H9 (cell line): ENCODE data around the gene MPST. TPM values are rescaled to one million over a fixed set of nuclear protein-coding genes. Genes with fewer than 3 reads are reported as not detected.

Experiments used
- DNase-seq: peaks from one replicate; pipeline ENCODE4 v3.0.0-alpha.2; 2017
- H2AFZ ChIP-seq: one replicate; pipeline ENCODE4 v1.6.1; 2013; ENCODE audit warnings: mild to moderate bottlenecking, low read length, control low read depth, moderate library complexity
- H2AK5ac ChIP-seq: 2 replicates; pipeline ENCODE4 v1.6.1; 2013; ENCODE audit warnings: low read length, control low read depth, mixed read lengths; ENCODE audit not compliant: insufficient read length
- H2BK120ac ChIP-seq: one replicate; pipeline ENCODE4 v1.6.1; 2013; ENCODE audit warnings: low read depth, mild to moderate bottlenecking, low read length, control low read depth, inconsistent platforms; ENCODE audit not compliant: poor library complexity, severe bottlenecking
- H2BK12ac ChIP-seq: 2 replicates; pipeline ENCODE4 v1.6.1; 2013; ENCODE audit warnings: low read length, control low read depth, mixed read lengths, low read depth; ENCODE audit not compliant: insufficient read length
- H2BK15ac ChIP-seq: 2 replicates; pipeline ENCODE4 v1.6.1; 2013; ENCODE audit warnings: low read depth, low read length, control low read depth
- H2BK20ac ChIP-seq: one replicate; pipeline ENCODE4 v1.6.1; 2013; ENCODE audit warnings: low read depth, mild to moderate bottlenecking, low read length, control low read depth, inconsistent platforms; ENCODE audit not compliant: poor library complexity, severe bottlenecking
- H2BK5ac ChIP-seq: 2 replicates; pipeline ENCODE4 v1.6.1; 2013; ENCODE audit warnings: low read length, control low read depth, mixed read lengths; ENCODE audit not compliant: insufficient read length
- H3K14ac ChIP-seq: 2 replicates; pipeline ENCODE4 v1.6.1; 2013; ENCODE audit warnings: low read length, control low read depth; ENCODE audit not compliant: insufficient read depth
- H3K18ac ChIP-seq: 2 replicates; pipeline ENCODE4 v1.6.1; 2013; ENCODE audit warnings: low read depth, mild to moderate bottlenecking, mixed read lengths, low read length, control low read depth; ENCODE audit not compliant: insufficient read length
- H3K23ac ChIP-seq: 2 replicates; pipeline ENCODE4 v1.6.1; 2013; ENCODE audit warnings: low read length, control low read depth, mixed read lengths, low read depth; ENCODE audit not compliant: insufficient read length
- H3K23me2 ChIP-seq: 2 replicates; pipeline ENCODE4 v1.6.1; 2013; ENCODE audit warnings: low read depth, mild to moderate bottlenecking, mixed read lengths, low read length, control low read depth; ENCODE audit not compliant: insufficient read length, poor library complexity, severe bottlenecking
- H3K27ac ChIP-seq: 2 replicates; pipeline ENCODE4 v1.5.1; 2013; ENCODE audit warnings: low read length, control low read depth, mixed read lengths, low read depth; ENCODE audit not compliant: insufficient read length
- H3K27me3 ChIP-seq: 2 replicates; pipeline ENCODE4 v1.6.1; 2013; ENCODE audit warnings: low read length, control low read depth, inconsistent platforms; ENCODE audit not compliant: insufficient read depth
- H3K4ac ChIP-seq: 2 replicates; pipeline ENCODE4 v1.6.1; 2013; ENCODE audit warnings: low read depth, mild to moderate bottlenecking, control low read depth, inconsistent platforms, low read length, moderate library complexity
- H3K4me1 ChIP-seq: 2 replicates; pipeline ENCODE4 v1.6.1; 2013; ENCODE audit warnings: low read length, control low read depth, inconsistent platforms; ENCODE audit not compliant: insufficient read depth
- H3K4me2 ChIP-seq: 2 replicates; pipeline ENCODE4 v1.6.1; 2013; ENCODE audit warnings: low read length, control low read depth, mixed read lengths; ENCODE audit not compliant: insufficient read length, insufficient read depth
- H3K56ac ChIP-seq: 2 replicates; pipeline ENCODE4 v1.6.1; 2013; ENCODE audit warnings: low read depth, mild to moderate bottlenecking, mixed read lengths, low read length, control low read depth; ENCODE audit not compliant: insufficient read length
- H3K79me1 ChIP-seq: 2 replicates; pipeline ENCODE4 v1.6.1; 2013; ENCODE audit warnings: low read depth, mild to moderate bottlenecking, moderate library complexity, low read length, control low read depth, inconsistent platforms; ENCODE audit not compliant: insufficient read depth, poor library complexity, severe bottlenecking
- H3K79me2 ChIP-seq: 2 replicates; pipeline ENCODE4 v1.6.1; 2013; ENCODE audit warnings: low read length, control low read depth, inconsistent platforms; ENCODE audit not compliant: insufficient read depth
- H3K9ac ChIP-seq: 2 replicates; pipeline ENCODE4 v1.6.1; 2013; ENCODE audit warnings: low read length, control low read depth, mixed read lengths; ENCODE audit not compliant: insufficient read length; ENCODE audit errors: extremely low read depth
- H3K9me3 ChIP-seq: one replicate; pipeline ENCODE4 v1.6.1; 2013; ENCODE audit warnings: low read depth, low read length, inconsistent platforms; ENCODE audit not compliant: control insufficient read depth
- H3T11ph ChIP-seq: one replicate; pipeline ENCODE4 v1.6.1; 2013; ENCODE audit warnings: mild to moderate bottlenecking, low read length, control low read depth, inconsistent platforms
- H4K20me1 ChIP-seq: one replicate; pipeline ENCODE4 v1.6.1; 2013; ENCODE audit not compliant: control insufficient read depth, insufficient read length, insufficient read depth
- H4K5ac ChIP-seq: 2 replicates; pipeline ENCODE4 v1.6.1; 2013; ENCODE audit warnings: low read depth, mild to moderate bottlenecking, mixed read lengths, low read length, control low read depth; ENCODE audit not compliant: insufficient read length
- H4K8ac ChIP-seq: replicated peaks from 2 replicates; pipeline ENCODE4 v1.6.1; 2013; ENCODE audit warnings: low read length, control low read depth, mixed read lengths, low read depth; ENCODE audit not compliant: insufficient read length
- H4K91ac ChIP-seq: 2 replicates; pipeline ENCODE4 v1.6.1; 2013; ENCODE audit warnings: low read depth, mild to moderate bottlenecking, moderate library complexity, mixed read lengths, low read length, control low read depth; ENCODE audit not compliant: insufficient read length
- H3K27ac Mint-ChIP-seq, 3 experiments: 2 replicates in 2 of 3; 3 replicates in 1 of 3; pipeline ENCODE4 v1.8.0; 2020 to 2021; ENCODE audit warnings: mixed read lengths in 3 of 3, mild to moderate bottlenecking in 1 of 3, moderate library complexity in 1 of 3
- H3K27me3 Mint-ChIP-seq: 2 replicates; pipeline ENCODE4 v1.8.0; 2021; ENCODE audit warnings: low read depth, mild to moderate bottlenecking, moderate library complexity, mixed read lengths
- H3K36me3 Mint-ChIP-seq, 3 experiments: 2 replicates in 2 of 3; 3 replicates in 1 of 3; pipeline ENCODE4 v1.8.0; 2020 to 2021; ENCODE audit warnings: low read depth in 3 of 3, mixed read lengths in 3 of 3; ENCODE audit not compliant: insufficient read depth in 1 of 3
- H3K4me1 Mint-ChIP-seq, 2 experiments: 2 replicates each; pipeline ENCODE4 v1.8.0; 2020; ENCODE audit warnings: mixed read lengths in 2 of 2
- H3K4me3 Mint-ChIP-seq, 2 experiments: 2 replicates in 1 of 2; 3 replicates in 1 of 2; pipeline ENCODE4 v1.8.0; 2020 to 2021; ENCODE audit warnings: mild to moderate bottlenecking in 2 of 2, mixed read lengths in 2 of 2, moderate library complexity in 1 of 2
- H3K9me3 Mint-ChIP-seq, 2 experiments: 2 replicates in 1 of 2; 3 replicates in 1 of 2; pipeline ENCODE4 v1.8.0; 2020; ENCODE audit warnings: mild to moderate bottlenecking in 2 of 2, mixed read lengths in 2 of 2, moderate library complexity in 1 of 2
- WGBS: extraction: QIAGEN DNeasy Blood & Tissue Kit; methylation state at CpG from one replicate; pipeline ENCODE4 v1.1.7; 2013; ENCODE audit warnings: missing lambda C conversion rate, low lambda C conversion rate, mixed read lengths; ENCODE audit not compliant: insufficient read length; ENCODE audit errors: extremely low coverage; 5-methylcytosine and 5-hydroxymethylcytosine counted together
- total RNA-seq: library from RNA; stranded (reverse); gene quantifications from 2 replicates; pipeline ENCODE4 v1.2.1, GENCODE V29; 2021
- TF ChIP-seq, protein P1 (sequence below): fragments of 200-600 bp; sonication (generic); conservative IDR thresholded peaks from 3 replicates; pipeline ENCODE4 v1.8.0; 2021; ENCODE audit warnings: antibody characterized with exemption, mild to moderate bottlenecking

MPST gene
- total RNA-seq, 1 experiment from 2014 or later: 70.5 TPM

DNA sequence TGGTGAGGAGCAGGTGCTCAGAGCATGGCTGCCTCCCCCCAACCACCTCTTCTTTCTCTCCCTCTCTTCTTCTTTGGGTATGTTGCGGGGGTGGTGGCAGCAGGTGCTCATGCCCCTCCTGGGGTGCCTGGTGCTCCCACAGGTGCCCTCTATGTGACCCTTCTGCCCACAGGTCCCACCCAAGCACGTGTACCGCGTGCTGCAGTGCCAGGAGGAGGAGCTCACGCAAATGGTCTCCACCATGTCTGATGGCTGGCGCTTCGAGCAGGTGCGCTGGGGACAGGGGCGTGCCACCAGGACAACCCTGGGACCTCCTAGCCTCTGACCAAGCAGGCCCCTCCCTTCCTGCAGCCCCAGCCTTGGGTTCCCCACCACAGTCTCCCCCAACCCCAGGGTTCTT lies 37.7 kb downstream of the MPST start:
- H2BK5ac ChIP-seq: no peak overlapping the region
- H3K23me2 ChIP-seq: peaks cover 2% of the 10 kb centered on the region
- H3K9me3 ChIP-seq: no peaks in the 10 kb centered on the region
- H3K4me2 ChIP-seq: no peak overlapping the region
- TF ChIP-seq, protein P1, sequence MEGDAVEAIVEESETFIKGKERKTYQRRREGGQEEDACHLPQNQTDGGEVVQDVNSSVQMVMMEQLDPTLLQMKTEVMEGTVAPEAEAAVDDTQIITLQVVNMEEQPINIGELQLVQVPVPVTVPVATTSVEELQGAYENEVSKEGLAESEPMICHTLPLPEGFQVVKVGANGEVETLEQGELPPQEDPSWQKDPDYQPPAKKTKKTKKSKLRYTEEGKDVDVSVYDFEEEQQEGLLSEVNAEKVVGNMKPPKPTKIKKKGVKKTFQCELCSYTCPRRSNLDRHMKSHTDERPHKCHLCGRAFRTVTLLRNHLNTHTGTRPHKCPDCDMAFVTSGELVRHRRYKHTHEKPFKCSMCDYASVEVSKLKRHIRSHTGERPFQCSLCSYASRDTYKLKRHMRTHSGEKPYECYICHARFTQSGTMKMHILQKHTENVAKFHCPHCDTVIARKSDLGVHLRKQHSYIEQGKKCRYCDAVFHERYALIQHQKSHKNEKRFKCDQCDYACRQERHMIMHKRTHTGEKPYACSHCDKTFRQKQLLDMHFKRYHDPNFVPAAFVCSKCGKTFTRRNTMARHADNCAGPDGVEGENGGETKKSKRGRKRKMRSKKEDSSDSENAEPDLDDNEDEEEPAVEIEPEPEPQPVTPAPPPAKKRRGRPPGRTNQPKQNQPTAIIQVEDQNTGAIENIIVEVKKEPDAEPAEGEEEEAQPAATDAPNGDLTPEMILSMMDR: no peak
- no peak overlapping the region for H3K27ac ChIP-seq
- H3K9ac ChIP-seq: no peak overlapping the region
- Mint-ChIP-seq H3K9me3 (no peaks in the 10 kb centered on the region), H3K36me3 (peaks cover 7 to 39% (median 22%) of the 10 kb centered on the region in 3 experiments; a peak in 6 of 7 replicates), H3K4me3 (no peak overlapping the region), H3K27ac (no peak overlapping the region), H3K4me1 (peaks cover 3 to 16% of the 10 kb centered on the region in 2 experiments), H3K27me3 (no peaks in the 10 kb centered on the region)
- H3K4me1 ChIP-seq: no peaks in the 10 kb centered on the region
- H3K4ac ChIP-seq: no peak overlapping the region
- no peak overlapping the region for H2BK120ac ChIP-seq
- H3K18ac ChIP-seq: no peak overlapping the region
- WGBS: no CpG with 5 or more reads among the region's 9 CpGs
- H4K20me1 ChIP-seq: no peaks in the 10 kb centered on the region
- H2BK12ac ChIP-seq: no peak overlapping the region
- no peaks in the 10 kb centered on the region for H3K27me3 ChIP-seq
- no peak overlapping the region for H2BK15ac ChIP-seq
- H2AK5ac ChIP-seq: no peak overlapping the region
- no peak overlapping the region for H4K8ac ChIP-seq
- no peak overlapping the region for H3K56ac ChIP-seq
- H2AFZ ChIP-seq: no peak overlapping the region
- no peaks in the 10 kb centered on the region for H3K79me1 ChIP-seq
- no peaks in the 10 kb centered on the region for H3K79me2 ChIP-seq
- no peak overlapping the region for H2BK20ac ChIP-seq
- H3K23ac ChIP-seq: no peak overlapping the region
- no peak overlapping the region for H3T11ph ChIP-seq
- H4K5ac ChIP-seq: no peak overlapping the region
- no peak for DNase-seq
- no peak overlapping the region; the same call in 1 of the 2 replicates for H3K14ac ChIP-seq
- H4K91ac ChIP-seq: no peak overlapping the region
